MM.1S (cell line): Measurements from ENCODE around the gene SERINC4.
A peak's percentile ranks its signal among the peaks of the same experiment; 100 is the strongest.
"Not testable (repeated sequence)": the region's sequence is repeated elsewhere in the genome, so short reads cannot be mapped to it uniquely, and the experiment has no call there.

Experiments
- DNase-seq: peaks from one replicate; pipeline ENCODE4 v3.0.0-alpha.2; 2015
- H2AFZ ChIP-seq: fragments of 300-600 bp; sonication (generic); 2 replicates; pipeline ENCODE4 v1.6.0; 2016; ENCODE audit warnings: antibody characterized with exemption, low read length
- H3F3A ChIP-seq: fragments of 300-600 bp; sonication (generic); 2 replicates; pipeline ENCODE4 v1.6.1; 2016; ENCODE audit warnings: mild to moderate bottlenecking, antibody characterized with exemption, low read length, moderate library complexity, mixed read lengths; ENCODE audit not compliant: insufficient read depth
- H3K27ac ChIP-seq: fragments of 300-600 bp; sonication (generic); 2 replicates; pipeline ENCODE4 v1.5.1; 2016; ENCODE audit warnings: mild to moderate bottlenecking, low read length
- H3K27me3 ChIP-seq: fragments of 300-600 bp; sonication (generic); replicated peaks from 2 replicates; pipeline ENCODE4 v1.6.0; 2016; ENCODE audit warnings: low read length; ENCODE audit not compliant: insufficient read depth
- H3K36me3 ChIP-seq: fragments of 300-600 bp; sonication (generic); replicated peaks from 2 replicates; pipeline ENCODE4 v1.6.1; 2016; ENCODE audit warnings: mild to moderate bottlenecking, low read length, mixed read lengths; ENCODE audit not compliant: insufficient read depth
- H3K4me1 ChIP-seq: fragments of 300-600 bp; sonication (generic); 2 replicates; pipeline ENCODE4 v1.6.1; 2016; ENCODE audit warnings: low read length, mixed read lengths
- H3K4me2 ChIP-seq: fragments of 300-600 bp; sonication (generic); 2 replicates; pipeline ENCODE4 v1.6.0; 2016; ENCODE audit warnings: low read depth, low read length
- H3K4me3 ChIP-seq: fragments of 300-600 bp; sonication (generic); 2 replicates; pipeline ENCODE4 v1.5.1; 2016; ENCODE audit warnings: low read length, mixed read lengths
- H3K79me2 ChIP-seq: fragments of 300-600 bp; sonication (generic); 2 replicates; pipeline ENCODE4 v1.6.1; 2016; ENCODE audit warnings: mixed run types, low read length, mixed read lengths
- H3K9ac ChIP-seq: fragments of 300-600 bp; sonication (generic); 2 replicates; pipeline ENCODE4 v1.6.1; 2016; ENCODE audit warnings: low read length, mixed read lengths
- H3K9me2 ChIP-seq: fragments of 300-600 bp; sonication (generic); replicated peaks from 2 replicates; pipeline ENCODE4 v1.6.1; 2016; ENCODE audit warnings: mild to moderate bottlenecking, low read length, mixed read lengths; ENCODE audit not compliant: insufficient read depth
- H3K9me3 ChIP-seq: fragments of 300-600 bp; sonication (generic); replicated peaks from 2 replicates; pipeline ENCODE4 v1.6.1; 2016; ENCODE audit warnings: mild to moderate bottlenecking, low read length, mixed read lengths; ENCODE audit not compliant: insufficient read depth
- H4K20me1 ChIP-seq: fragments of 300-600 bp; sonication (generic); 2 replicates; pipeline ENCODE4 v1.6.1; 2016; ENCODE audit warnings: mild to moderate bottlenecking, low read length, moderate library complexity, mixed read lengths; ENCODE audit not compliant: insufficient read depth
- CTCF ChIP-seq: fragments of 300-600 bp; sonication (generic); IDR thresholded peaks from 2 replicates; pipeline ENCODE4 v1.5.1; 2016; ENCODE audit warnings: antibody characterized with exemption, low read length, mixed read lengths

The SERINC4 gene

GRCh38 chr15:43746245-43746902 is 53.6 kb downstream of the SERINC4 start, which contains the start of gene PDIA3:
Gene PDIA3, plus strand, starts transcription at chr15:43746438. Its CDS starts 102 bp downstream, at chr15:43746540.
- not testable (repeated sequence) for H3K9me2 ChIP-seq, H3K27me3 ChIP-seq, H3K9me3 ChIP-seq, H3F3A ChIP-seq, H3K36me3 ChIP-seq, H3K4me1 ChIP-seq
- peaks cover 11% of the 10 kb centered on the region for H4K20me1 ChIP-seq
- peak within 1 kb of the TSS; percentile 46; the same call in 1 of the 2 replicates for H3K27ac ChIP-seq
- peak within 1 kb of the TSS; percentile 81 for H3K4me3 ChIP-seq
- peak; percentile 22 for TF ChIP-seq CTCF
- peak within 1 kb of the TSS; percentile 85 for H3K9ac ChIP-seq
- H3K4me2 ChIP-seq, result peak within 1 kb of the TSS; percentile 77
- peak; percentile 92 for DNase-seq
- peak within 1 kb of the TSS; percentile 63 for H2AFZ ChIP-seq
- H3K79me2 ChIP-seq, result peaks cover 51% of the 10 kb centered on the region
